H1 (cell line): Measurements from ENCODE around the gene TM4SF18.

Experiments
- ASH2L ChIP-seq: fragments of 200-600, 300-600 bp; sonication (generic); IDR thresholded peaks from one replicate; pipeline ENCODE4 v1.7.1; 2017; ENCODE audit warnings: low read length
- GTF2F1 ChIP-seq: IDR thresholded peaks from 2 replicates; pipeline ENCODE4 v1.6.1; 2012; ENCODE audit warnings: low read depth, low read length, improper control_type of control experiment, borderline replicate concordance
- KDM5A ChIP-seq: fragments of 200-600 bp; IDR thresholded peaks from 2 replicates; pipeline ENCODE4 v1.7.1; 2012; ENCODE audit warnings: mild to moderate bottlenecking, low read length, inconsistent platforms, mixed read lengths
- RAD21 ChIP-seq, 2 experiments: IDR thresholded peaks in 1 of 2; conservative IDR thresholded peaks in 1 of 2; 2 replicates each; pipeline ENCODE4 v1.6.1; 2011; ENCODE audit warnings: low read depth in 2 of 2, low read length in 2 of 2, improper control_type of control experiment in 1 of 2, inconsistent platforms in 1 of 2, mild to moderate bottlenecking in 1 of 2, moderate library complexity in 1 of 2
- SUZ12 ChIP-seq: fragments of 200-600 bp; sonication (generic); IDR thresholded peaks from 2 replicates; pipeline ENCODE4 v1.6.1; 2012; ENCODE audit warnings: mild to moderate bottlenecking, inconsistent platforms, low read length, moderate library complexity, mixed read lengths
- TAF1 ChIP-seq: IDR thresholded peaks from 2 replicates; pipeline ENCODE4 v1.6.1; 2011; ENCODE audit warnings: mild to moderate bottlenecking, low read depth, low read length
- TF ChIP-seq, protein P1 (sequence below), 3 experiments: IDR thresholded peaks; 1 replicate in 2 of 3; 2 replicates in 1 of 3; pipeline versions ENCODE4 v1.5.1 to v1.6.1; 2011; ENCODE audit warnings: low read length in 3 of 3, mild to moderate bottlenecking in 3 of 3, inconsistent platforms in 2 of 3, low read depth in 1 of 3, moderate library complexity in 1 of 3; ENCODE audit not compliant: insufficient read depth in 1 of 3; ENCODE audit errors: control extremely low read depth in 1 of 3

DNA sequence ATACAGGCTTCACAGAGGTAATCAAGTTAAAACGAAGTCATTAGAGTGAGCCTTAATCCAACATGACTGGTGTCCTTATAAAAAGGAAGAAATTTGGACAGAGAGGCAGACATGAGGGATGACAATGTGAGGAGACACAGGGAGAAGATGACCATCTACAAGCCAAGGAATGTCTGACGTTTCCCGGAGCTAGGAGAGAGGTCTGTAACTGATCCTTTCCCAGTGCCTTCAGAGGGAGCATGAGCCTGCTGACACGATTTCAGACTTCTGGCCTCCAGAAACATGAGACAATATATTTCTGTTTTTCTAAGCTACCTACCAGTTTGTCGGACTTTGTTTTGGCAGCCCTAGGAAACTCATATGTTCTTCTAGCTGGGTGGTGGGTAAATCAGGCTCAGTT, 28.9 kb upstream of the TM4SF18 start:
- TF ChIP-seq GTF2F1 (no peak), ASH2L (no peak), RAD21 (IDR thresholded peaks at IDR 0.05 in 1 of 2, conservative IDR thresholded peaks at IDR 0.05 in 1 of 2; ENCODE audit: low read depth in 2 of 2, low read length in 2 of 2) (no peak), SUZ12 (no peak), KDM5A (no peak), TAF1 (no peak)
- TF ChIP-seq, protein P1, sequence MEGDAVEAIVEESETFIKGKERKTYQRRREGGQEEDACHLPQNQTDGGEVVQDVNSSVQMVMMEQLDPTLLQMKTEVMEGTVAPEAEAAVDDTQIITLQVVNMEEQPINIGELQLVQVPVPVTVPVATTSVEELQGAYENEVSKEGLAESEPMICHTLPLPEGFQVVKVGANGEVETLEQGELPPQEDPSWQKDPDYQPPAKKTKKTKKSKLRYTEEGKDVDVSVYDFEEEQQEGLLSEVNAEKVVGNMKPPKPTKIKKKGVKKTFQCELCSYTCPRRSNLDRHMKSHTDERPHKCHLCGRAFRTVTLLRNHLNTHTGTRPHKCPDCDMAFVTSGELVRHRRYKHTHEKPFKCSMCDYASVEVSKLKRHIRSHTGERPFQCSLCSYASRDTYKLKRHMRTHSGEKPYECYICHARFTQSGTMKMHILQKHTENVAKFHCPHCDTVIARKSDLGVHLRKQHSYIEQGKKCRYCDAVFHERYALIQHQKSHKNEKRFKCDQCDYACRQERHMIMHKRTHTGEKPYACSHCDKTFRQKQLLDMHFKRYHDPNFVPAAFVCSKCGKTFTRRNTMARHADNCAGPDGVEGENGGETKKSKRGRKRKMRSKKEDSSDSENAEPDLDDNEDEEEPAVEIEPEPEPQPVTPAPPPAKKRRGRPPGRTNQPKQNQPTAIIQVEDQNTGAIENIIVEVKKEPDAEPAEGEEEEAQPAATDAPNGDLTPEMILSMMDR (IDR thresholded peaks at IDR 0.05; ENCODE audit: control extremely low read depth in 1 of 3, insufficient read depth in 1 of 3, low read depth in 1 of 3, low read length in 3 of 3), result no peak
